NB4 (cell line): ENCODE measurements around the gene PTGR1.

Source experiments
- POLR2A ChIP-seq: IDR thresholded peaks from 2 replicates; pipeline ENCODE4 v1.6.1; 2011; ENCODE audit warnings: mild to moderate bottlenecking; ENCODE audit not compliant: insufficient read length; ENCODE audit errors: extremely low read depth
- TF ChIP-seq, protein P1 (sequence below): IDR thresholded peaks from one replicate; pipeline ENCODE4 v1.5.1; 2012; ENCODE audit warnings: low read depth, low read length

DNA sequence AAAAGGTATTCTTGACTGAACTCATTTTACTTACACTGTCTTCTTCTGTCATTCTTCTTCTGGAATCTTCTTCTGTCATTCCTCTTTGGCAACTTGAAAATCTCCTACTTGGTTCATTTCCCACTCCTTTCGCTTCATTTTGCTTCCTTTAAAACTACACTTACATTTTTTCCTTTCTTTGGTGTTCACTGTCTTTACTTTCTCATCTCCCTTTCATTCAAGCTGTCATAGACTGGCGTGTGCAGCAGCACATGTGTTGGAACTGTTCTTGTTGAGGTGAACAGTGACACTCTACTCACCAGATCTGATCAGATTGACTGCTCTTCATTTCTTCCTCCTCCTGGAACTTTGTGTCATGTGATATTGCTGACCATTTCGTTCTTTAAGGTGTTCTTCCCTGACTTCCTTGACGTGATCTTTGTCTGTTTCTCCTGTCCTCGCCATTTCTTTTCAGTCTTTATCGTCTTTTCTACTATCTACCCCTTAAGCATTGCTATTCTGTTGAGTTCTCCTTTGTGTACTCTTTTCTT is 38.0 kb upstream of the PTGR1 start:
- TF ChIP-seq, protein P1, sequence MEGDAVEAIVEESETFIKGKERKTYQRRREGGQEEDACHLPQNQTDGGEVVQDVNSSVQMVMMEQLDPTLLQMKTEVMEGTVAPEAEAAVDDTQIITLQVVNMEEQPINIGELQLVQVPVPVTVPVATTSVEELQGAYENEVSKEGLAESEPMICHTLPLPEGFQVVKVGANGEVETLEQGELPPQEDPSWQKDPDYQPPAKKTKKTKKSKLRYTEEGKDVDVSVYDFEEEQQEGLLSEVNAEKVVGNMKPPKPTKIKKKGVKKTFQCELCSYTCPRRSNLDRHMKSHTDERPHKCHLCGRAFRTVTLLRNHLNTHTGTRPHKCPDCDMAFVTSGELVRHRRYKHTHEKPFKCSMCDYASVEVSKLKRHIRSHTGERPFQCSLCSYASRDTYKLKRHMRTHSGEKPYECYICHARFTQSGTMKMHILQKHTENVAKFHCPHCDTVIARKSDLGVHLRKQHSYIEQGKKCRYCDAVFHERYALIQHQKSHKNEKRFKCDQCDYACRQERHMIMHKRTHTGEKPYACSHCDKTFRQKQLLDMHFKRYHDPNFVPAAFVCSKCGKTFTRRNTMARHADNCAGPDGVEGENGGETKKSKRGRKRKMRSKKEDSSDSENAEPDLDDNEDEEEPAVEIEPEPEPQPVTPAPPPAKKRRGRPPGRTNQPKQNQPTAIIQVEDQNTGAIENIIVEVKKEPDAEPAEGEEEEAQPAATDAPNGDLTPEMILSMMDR = no peak
- no peak for TF ChIP-seq POLR2A
